ENCODE data around the gene CCNJL.
"Not testable (repeated sequence)": the region's sequence is repeated elsewhere in the genome, so short reads cannot be mapped to it uniquely, and the experiment has no call there.

CCNJL gene

GRCh38 chr5:160312134-160312959 is at the start of gene CCNJL:
TSS of gene CCNJL (minus strand) at chr5:160312564. CDS start at chr5:160311923, 641 bp downstream.
- DNase-seq: peak; percentile 81

- DNase-seq: peak; percentile 30
Measured at GRCh38 chr5:160361624-160362228, 49.4 kb upstream of the CCNJL start.

GRCh38 chr5:160360310-160360709 is 47.9 kb upstream of the CCNJL start:
- DNase-seq: no peak

GRCh38 chr5:160359816-160360215 is 47.5 kb upstream of the CCNJL start:
- DNase-seq: peak; percentile 48

GRCh38 chr5:160359242-160359641 is 46.9 kb upstream of the CCNJL start:
- no peak for DNase-seq

- DNase-seq: peak; percentile 84
Measured at GRCh38 chr5:160357861-160358411, 45.6 kb upstream of the CCNJL start.

GRCh38 chr5:160357394-160357793 is 45.0 kb upstream of the CCNJL start:
- peak; percentile 40 for DNase-seq

- DNase-seq: peak; percentile 59
Measured at GRCh38 chr5:160356550-160357347, 44.4 kb upstream of the CCNJL start.

- no peak for DNase-seq
Measured at GRCh38 chr5:160354666-160355065, 42.3 kb upstream of the CCNJL start.

GRCh38 chr5:160353379-160353778 is 41.0 kb upstream of the CCNJL start:
- peak; percentile 44 for DNase-seq

- DNase-seq: peak; percentile 1
Measured at GRCh38 chr5:160352308-160352707, 39.9 kb upstream of the CCNJL start.

- no peak for DNase-seq
Measured at GRCh38 chr5:160349935-160350303, 37.6 kb upstream of the CCNJL start.

GRCh38 chr5:160349249-160349934 is 37.0 kb upstream of the CCNJL start:
- no peak for DNase-seq

GRCh38 chr5:160348080-160348479 is 35.7 kb upstream of the CCNJL start:
- no peak for DNase-seq

GRCh38 chr5:160347448-160347847 is 35.1 kb upstream of the CCNJL start:
- no peak for DNase-seq

- no peak for DNase-seq
Measured at GRCh38 chr5:160342413-160342941, 30.1 kb upstream of the CCNJL start.

GRCh38 chr5:160341309-160341870 is 29.0 kb upstream of the CCNJL start:
- no peak for DNase-seq

GRCh38 chr5:160340513-160340912 is 28.1 kb upstream of the CCNJL start:
- not testable (repeated sequence) for DNase-seq

GRCh38 chr5:160339406-160340130 is 27.2 kb upstream of the CCNJL start:
- no peak for DNase-seq

- DNase-seq: not testable (repeated sequence)
Measured at GRCh38 chr5:160334716-160335115, 22.4 kb upstream of the CCNJL start.

GRCh38 chr5:160333721-160334120 is 21.4 kb upstream of the CCNJL start:
- no peak for DNase-seq
